WTC11 (cell line): ENCODE data around the gene NFAM1. TPM values are rescaled to one million over a fixed set of nuclear protein-coding genes. Genes with fewer than 3 reads are reported as not detected.

Source experiments
- ATAC-seq: fragments of 200-7000 bp; cut with Tn5 transposase; 2 replicates; pipeline ENCODE4 v1.10.0; 2021; ENCODE audit warnings: mild to moderate bottlenecking, moderate library complexity
- CTCF ChIA-PET: fragments of 300-600 bp; sonication (Branson Sonifier 250); formaldehyde crosslinking; loops from one replicate; lab custom pipeline; 2021; ENCODE audit warnings: antibody characterized with exemption; lab: Charles Lee
- POLR2A ChIA-PET: fragments of 350-600 bp; sonication (Branson Sonifier 250); formaldehyde crosslinking; loops from one replicate; lab custom pipeline; 2021; ENCODE audit warnings: antibody characterized with exemption; lab: Charles Lee
- DNase-seq: peaks from one replicate; pipeline ENCODE4 v3.0.0; 2021; ENCODE audit warnings: low spot score
- H3K27ac Mint-ChIP-seq: 2 replicates; pipeline ENCODE4 v1.8.0; 2021; ENCODE audit warnings: mixed read lengths
- H3K27me3 Mint-ChIP-seq: 2 replicates; pipeline ENCODE4 v1.8.0; 2021; ENCODE audit warnings: low read depth, mild to moderate bottlenecking, moderate library complexity, mixed read lengths
- H3K36me3 Mint-ChIP-seq: 2 replicates; pipeline ENCODE4 v1.8.0; 2021; ENCODE audit warnings: mixed read lengths
- H3K4me1 Mint-ChIP-seq: 2 replicates; pipeline ENCODE4 v1.8.0; 2022; ENCODE audit warnings: mixed read lengths
- H3K4me3 Mint-ChIP-seq: 2 replicates; pipeline ENCODE4 v1.8.0; 2021; ENCODE audit warnings: mild to moderate bottlenecking, moderate library complexity, mixed read lengths
- H3K9me3 Mint-ChIP-seq: 2 replicates; pipeline ENCODE4 v1.8.0; 2021; ENCODE audit warnings: mixed read lengths
- ETV6 ChIP-seq: sonication (generic); formaldehyde crosslinking; IDR thresholded peaks from 2 replicates; pipeline ENCODE4 v1.8.1; 2022; ENCODE audit warnings: mild to moderate bottlenecking, missing genetic modification reagents
- GABPB1 ChIP-seq: sonication (generic); formaldehyde crosslinking; IDR thresholded peaks from 2 replicates; pipeline ENCODE4 v1.8.1; 2023; ENCODE audit warnings: mild to moderate bottlenecking, missing genetic modification reagents
- JAZF1 ChIP-seq: fragments of 250-450 bp; sonication (Bioruptor Pico); IDR thresholded peaks from 2 replicates; pipeline ENCODE4 v1.9.0; 2021; ENCODE audit warnings: moderate library complexity, mild to moderate bottlenecking, inconsistent platforms
- NFATC4 ChIP-seq: fragments of 250-450 bp; sonication (Bioruptor Pico); IDR thresholded peaks from 2 replicates; pipeline ENCODE4 v1.9.0; 2021; ENCODE audit warnings: mild to moderate bottlenecking
- RELA ChIP-seq: sonication (generic); formaldehyde crosslinking; IDR thresholded peaks from 2 replicates; pipeline ENCODE4 v1.8.1; 2022; ENCODE audit warnings: missing genetic modification reagents, mild to moderate bottlenecking, borderline replicate concordance
- TEAD4 ChIP-seq: sonication (generic); formaldehyde crosslinking; IDR thresholded peaks from 2 replicates; pipeline ENCODE4 v1.8.0; 2022; ENCODE audit warnings: mild to moderate bottlenecking, missing genetic modification reagents
- ZNF232 ChIP-seq: sonication (generic); formaldehyde crosslinking; IDR thresholded peaks from 2 replicates; pipeline ENCODE4 v1.8.0; 2022; ENCODE audit warnings: mild to moderate bottlenecking, missing genetic modification reagents
- ZNF263 ChIP-seq: sonication (generic); formaldehyde crosslinking; IDR thresholded peaks from 2 replicates; pipeline ENCODE4 v1.8.1; 2022; ENCODE audit warnings: low read depth, mild to moderate bottlenecking, moderate library complexity, missing genetic modification reagents
- ZNF317 ChIP-seq: sonication (generic); formaldehyde crosslinking; IDR thresholded peaks from 2 replicates; pipeline ENCODE4 v1.8.1; 2023; ENCODE audit warnings: low read depth, mild to moderate bottlenecking, moderate library complexity, missing genetic modification reagents, borderline replicate concordance
- ZNF423 ChIP-seq: fragments of 250-450 bp; sonication (Bioruptor Pico); IDR thresholded peaks from 2 replicates; pipeline ENCODE4 v2.1.2; 2022; ENCODE audit warnings: mild to moderate bottlenecking, moderate library complexity
- total RNA-seq: library from RNA; stranded (reverse); gene quantifications from 3 replicates; pipeline ENCODE4 v1.2.3, GENCODE V29; 2021
- TF ChIP-seq, protein P1 (sequence below): sonication (generic); formaldehyde crosslinking; IDR thresholded peaks from 2 replicates; pipeline ENCODE4 v1.8.0; 2023; ENCODE audit warnings: mild to moderate bottlenecking, missing genetic modification reagents
- TF ChIP-seq, protein P2 (sequence below): sonication (generic); formaldehyde crosslinking; IDR thresholded peaks from 2 replicates; pipeline ENCODE4 v1.8.1; 2022; ENCODE audit warnings: low read depth, mild to moderate bottlenecking, moderate library complexity, missing genetic modification reagents, borderline replicate concordance
- TF ChIP-seq, protein P3 (sequence below): fragments of 250-450 bp; sonication (Bioruptor Pico); IDR thresholded peaks from 2 replicates; pipeline ENCODE4 v1.9.0; 2021; ENCODE audit warnings: moderate library complexity, mild to moderate bottlenecking, inconsistent platforms, borderline replicate concordance
- TF ChIP-seq, protein P4 (sequence below): sonication (generic); formaldehyde crosslinking; IDR thresholded peaks from 2 replicates; pipeline ENCODE4 v1.8.0; 2022; ENCODE audit warnings: mild to moderate bottlenecking, missing genetic modification reagents
- TF ChIP-seq, protein P5 (sequence below): sonication (generic); formaldehyde crosslinking; IDR thresholded peaks from 2 replicates; pipeline ENCODE4 v1.8.0; 2022; ENCODE audit warnings: missing genetic modification reagents

The NFAM1 gene
- total RNA-seq, 1 experiment from 2014 or later: 1.6 TPM

DNA sequence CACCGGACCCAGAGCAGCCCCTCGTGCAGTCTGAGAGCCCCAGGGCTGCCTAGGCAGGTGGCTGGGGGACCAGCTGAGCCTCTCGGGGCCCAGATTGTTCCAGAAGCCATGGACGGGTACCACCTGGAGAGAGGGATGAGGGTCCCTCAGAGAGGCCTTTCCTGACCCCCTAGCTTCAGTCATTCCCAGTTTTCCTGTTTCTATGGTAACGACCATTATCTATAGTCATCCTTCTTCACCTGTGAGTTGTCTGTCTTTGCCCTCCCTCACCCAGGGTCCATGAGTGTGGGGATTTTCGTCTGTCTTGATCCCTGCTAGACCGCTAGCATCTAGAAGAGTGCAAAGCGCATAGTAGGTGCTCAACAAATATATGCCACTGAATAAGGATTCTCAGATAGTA, 85.5 kb downstream of the NFAM1 start:
- Mint-ChIP-seq H3K36me3 (no peaks in the 10 kb centered on the region), H3K4me3 (no peak overlapping the region), H3K9me3 (peaks cover 3% of the 10 kb centered on the region; the same call in 1 of the 2 replicates), H3K4me1 (peaks cover 16% of the 10 kb centered on the region), H3K27ac (no peak overlapping the region), H3K27me3 (peaks cover 19% of the 10 kb centered on the region)
- POLR2A ChIA-PET: interaction anchor here (0.7 kb wide), 1 partner anchor 43 kb away, joined by 3 read pairs; no protein-coding TSS in a partner anchor
- DNase-seq (no peak), ATAC-seq (no peak)
- CTCF ChIA-PET: interaction anchor here (0.8 to 1.9 kb wide), 11 partner anchors 9 to 230 kb away, joined by 3 to 6 read pairs (median 4); no protein-coding TSS in a partner anchor
- TF ChIP-seq, protein P1, sequence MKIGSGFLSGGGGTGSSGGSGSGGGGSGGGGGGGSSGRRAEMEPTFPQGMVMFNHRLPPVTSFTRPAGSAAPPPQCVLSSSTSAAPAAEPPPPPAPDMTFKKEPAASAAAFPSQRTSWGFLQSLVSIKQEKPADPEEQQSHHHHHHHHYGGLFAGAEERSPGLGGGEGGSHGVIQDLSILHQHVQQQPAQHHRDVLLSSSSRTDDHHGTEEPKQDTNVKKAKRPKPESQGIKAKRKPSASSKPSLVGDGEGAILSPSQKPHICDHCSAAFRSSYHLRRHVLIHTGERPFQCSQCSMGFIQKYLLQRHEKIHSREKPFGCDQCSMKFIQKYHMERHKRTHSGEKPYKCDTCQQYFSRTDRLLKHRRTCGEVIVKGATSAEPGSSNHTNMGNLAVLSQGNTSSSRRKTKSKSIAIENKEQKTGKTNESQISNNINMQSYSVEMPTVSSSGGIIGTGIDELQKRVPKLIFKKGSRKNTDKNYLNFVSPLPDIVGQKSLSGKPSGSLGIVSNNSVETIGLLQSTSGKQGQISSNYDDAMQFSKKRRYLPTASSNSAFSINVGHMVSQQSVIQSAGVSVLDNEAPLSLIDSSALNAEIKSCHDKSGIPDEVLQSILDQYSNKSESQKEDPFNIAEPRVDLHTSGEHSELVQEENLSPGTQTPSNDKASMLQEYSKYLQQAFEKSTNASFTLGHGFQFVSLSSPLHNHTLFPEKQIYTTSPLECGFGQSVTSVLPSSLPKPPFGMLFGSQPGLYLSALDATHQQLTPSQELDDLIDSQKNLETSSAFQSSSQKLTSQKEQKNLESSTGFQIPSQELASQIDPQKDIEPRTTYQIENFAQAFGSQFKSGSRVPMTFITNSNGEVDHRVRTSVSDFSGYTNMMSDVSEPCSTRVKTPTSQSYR: no peak
- TF ChIP-seq ZNF423 (CRISPR knock-in tag): no peak
- TF ChIP-seq, protein P2, sequence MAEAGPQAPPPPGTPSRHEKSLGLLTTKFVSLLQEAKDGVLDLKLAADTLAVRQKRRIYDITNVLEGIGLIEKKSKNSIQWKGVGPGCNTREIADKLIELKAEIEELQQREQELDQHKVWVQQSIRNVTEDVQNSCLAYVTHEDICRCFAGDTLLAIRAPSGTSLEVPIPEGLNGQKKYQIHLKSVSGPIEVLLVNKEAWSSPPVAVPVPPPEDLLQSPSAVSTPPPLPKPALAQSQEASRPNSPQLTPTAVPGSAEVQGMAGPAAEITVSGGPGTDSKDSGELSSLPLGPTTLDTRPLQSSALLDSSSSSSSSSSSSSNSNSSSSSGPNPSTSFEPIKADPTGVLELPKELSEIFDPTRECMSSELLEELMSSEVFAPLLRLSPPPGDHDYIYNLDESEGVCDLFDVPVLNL (CRISPR knock-in tag): no peak
- TF ChIP-seq JAZF1 (CRISPR knock-in tag): no peak
- no peak for TF ChIP-seq NFATC4 (CRISPR knock-in tag)

DNA sequence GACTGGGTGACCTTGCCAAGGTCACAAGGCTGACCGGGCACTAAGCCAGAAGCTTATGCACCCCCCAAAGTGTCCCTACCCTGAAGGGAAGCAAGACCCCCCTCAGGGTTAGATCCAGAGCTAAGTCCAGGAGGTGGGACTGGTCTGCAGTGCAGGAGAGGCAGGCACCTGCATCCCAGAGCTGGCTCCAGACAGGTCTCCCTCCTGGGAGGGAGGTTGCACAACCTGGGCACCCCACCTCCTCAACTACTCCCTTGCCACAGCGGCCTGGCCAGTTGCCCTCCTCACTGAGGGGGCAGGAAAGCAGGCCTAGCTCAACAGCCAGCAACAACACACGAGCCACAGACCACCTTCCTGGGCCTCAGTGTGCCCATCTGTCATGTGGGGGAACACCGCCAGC, 86.7 kb downstream of the NFAM1 start:
- POLR2A ChIA-PET: interaction anchor here (0.8 kb wide), 1 partner anchor 9 kb away, joined by 3 read pairs; no protein-coding TSS in a partner anchor
- H3K27me3 Mint-ChIP-seq: peaks cover 19% of the 10 kb centered on the region
- TF ChIP-seq, protein P3, sequence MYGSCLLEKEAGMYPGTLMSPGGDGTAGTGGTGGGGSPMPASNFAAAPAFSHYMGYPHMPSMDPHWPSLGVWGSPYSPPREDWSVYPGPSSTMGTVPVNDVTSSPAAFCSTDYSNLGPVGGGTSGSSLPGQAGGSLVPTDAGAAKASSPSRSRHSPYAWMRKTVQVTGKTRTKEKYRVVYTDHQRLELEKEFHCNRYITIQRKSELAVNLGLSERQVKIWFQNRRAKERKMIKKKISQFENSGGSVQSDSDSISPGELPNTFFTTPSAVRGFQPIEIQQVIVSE: no peak
- TF ChIP-seq ZNF232 (no peak), TEAD4 (CRISPR knock-in tag) (no peak), ZNF317 (CRISPR knock-in tag) (no peak), NFATC4 (CRISPR knock-in tag) (no peak), GABPB1 (CRISPR knock-in tag) (no peak)
- TF ChIP-seq, all 79 proteins: peak for 0

DNA sequence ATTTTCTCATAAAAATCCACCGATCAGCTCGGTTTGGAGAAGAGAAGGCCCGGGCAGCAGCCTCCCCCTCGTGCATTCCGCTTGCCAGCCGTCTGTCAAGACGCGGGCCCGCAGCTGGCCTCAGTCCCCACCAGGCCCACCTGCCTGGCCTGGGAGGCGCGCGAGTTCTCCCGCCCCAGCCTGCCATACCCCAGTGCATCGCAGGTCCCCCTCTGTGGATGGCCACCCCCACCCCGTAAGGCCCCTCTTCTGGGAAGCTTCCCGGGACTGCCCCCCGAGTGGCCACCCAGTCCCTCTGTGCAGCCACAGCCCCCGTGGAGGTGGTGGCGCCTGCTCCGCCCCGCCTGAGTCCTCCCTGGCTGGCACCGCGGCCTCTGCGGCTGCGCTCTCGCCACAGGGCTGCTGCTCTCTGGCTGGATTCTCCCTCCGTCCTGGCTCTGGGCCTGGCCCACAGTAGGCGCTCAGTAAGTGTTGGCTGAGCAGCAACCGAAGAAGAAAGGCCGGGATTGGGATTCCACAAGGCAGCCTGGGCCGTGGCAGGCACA, 87.8 kb downstream of the NFAM1 start:
- Mint-ChIP-seq H3K36me3 (no peaks in the 10 kb centered on the region), H3K4me3 (peak overlapping the region; percentile 61), H3K9me3 (no peaks in the 10 kb centered on the region), H3K4me1 (peaks cover 25% of the 10 kb centered on the region), H3K27ac (no peak overlapping the region), H3K27me3 (peaks cover 19% of the 10 kb centered on the region)
- ChIA-PET POLR2A (no interaction called here), CTCF (interaction anchor here (0.9 to 2.1 kb wide), 7 partner anchors 9 to 175 kb away, joined by 3 to 9 read pairs (median 3); no protein-coding TSS in a partner anchor)
- ATAC-seq: peak; percentile 71
- peak; percentile 63 for DNase-seq
- TF ChIP-seq ETV6 (peak; percentile 35; the same call in 1 of the 2 replicates), ZNF263 (CRISPR knock-in tag) (peak; percentile 85), RELA (CRISPR knock-in tag) (no peak)
- TF ChIP-seq, protein P4, sequence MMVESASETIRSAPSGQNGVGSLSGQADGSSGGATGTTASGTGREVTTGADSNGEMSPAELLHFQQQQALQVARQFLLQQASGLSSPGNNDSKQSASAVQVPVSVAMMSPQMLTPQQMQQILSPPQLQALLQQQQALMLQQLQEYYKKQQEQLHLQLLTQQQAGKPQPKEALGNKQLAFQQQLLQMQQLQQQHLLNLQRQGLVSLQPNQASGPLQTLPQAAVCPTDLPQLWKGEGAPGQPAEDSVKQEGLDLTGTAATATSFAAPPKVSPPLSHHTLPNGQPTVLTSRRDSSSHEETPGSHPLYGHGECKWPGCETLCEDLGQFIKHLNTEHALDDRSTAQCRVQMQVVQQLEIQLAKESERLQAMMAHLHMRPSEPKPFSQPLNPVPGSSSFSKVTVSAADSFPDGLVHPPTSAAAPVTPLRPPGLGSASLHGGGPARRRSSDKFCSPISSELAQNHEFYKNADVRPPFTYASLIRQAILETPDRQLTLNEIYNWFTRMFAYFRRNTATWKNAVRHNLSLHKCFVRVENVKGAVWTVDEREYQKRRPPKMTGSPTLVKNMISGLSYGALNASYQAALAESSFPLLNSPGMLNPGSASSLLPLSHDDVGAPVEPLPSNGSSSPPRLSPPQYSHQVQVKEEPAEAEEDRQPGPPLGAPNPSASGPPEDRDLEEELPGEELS (CRISPR knock-in tag): 0 out of 2 replicates have a peak, but pooled peaks have one; percentile 21
- TF ChIP-seq, protein P3: no peak
- TF ChIP-seq, protein P5, sequence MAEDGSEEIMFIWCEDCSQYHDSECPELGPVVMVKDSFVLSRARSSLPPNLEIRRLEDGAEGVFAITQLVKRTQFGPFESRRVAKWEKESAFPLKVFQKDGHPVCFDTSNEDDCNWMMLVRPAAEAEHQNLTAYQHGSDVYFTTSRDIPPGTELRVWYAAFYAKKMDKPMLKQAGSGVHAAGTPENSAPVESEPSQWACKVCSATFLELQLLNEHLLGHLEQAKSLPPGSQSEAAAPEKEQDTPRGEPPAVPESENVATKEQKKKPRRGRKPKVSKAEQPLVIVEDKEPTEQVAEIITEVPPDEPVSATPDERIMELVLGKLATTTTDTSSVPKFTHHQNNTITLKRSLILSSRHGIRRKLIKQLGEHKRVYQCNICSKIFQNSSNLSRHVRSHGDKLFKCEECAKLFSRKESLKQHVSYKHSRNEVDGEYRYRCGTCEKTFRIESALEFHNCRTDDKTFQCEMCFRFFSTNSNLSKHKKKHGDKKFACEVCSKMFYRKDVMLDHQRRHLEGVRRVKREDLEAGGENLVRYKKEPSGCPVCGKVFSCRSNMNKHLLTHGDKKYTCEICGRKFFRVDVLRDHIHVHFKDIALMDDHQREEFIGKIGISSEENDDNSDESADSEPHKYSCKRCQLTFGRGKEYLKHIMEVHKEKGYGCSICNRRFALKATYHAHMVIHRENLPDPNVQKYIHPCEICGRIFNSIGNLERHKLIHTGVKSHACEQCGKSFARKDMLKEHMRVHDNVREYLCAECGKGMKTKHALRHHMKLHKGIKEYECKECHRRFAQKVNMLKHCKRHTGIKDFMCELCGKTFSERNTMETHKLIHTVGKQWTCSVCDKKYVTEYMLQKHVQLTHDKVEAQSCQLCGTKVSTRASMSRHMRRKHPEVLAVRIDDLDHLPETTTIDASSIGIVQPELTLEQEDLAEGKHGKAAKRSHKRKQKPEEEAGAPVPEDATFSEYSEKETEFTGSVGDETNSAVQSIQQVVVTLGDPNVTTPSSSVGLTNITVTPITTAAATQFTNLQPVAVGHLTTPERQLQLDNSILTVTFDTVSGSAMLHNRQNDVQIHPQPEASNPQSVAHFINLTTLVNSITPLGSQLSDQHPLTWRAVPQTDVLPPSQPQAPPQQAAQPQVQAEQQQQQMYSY: peak; percentile 40; the same call in 1 of the 2 replicates

More for the DNA sequence above, 86.7 kb downstream of the NFAM1 start:
- peaks cover 20% of the 10 kb centered on the region for H3K4me1 Mint-ChIP-seq
- no peak for DNase-seq
- no peak overlapping the region for H3K4me3 Mint-ChIP-seq
- H3K27ac Mint-ChIP-seq: no peak overlapping the region
- no peaks in the 10 kb centered on the region for H3K36me3 Mint-ChIP-seq
- no peak for ATAC-seq
- H3K9me3 Mint-ChIP-seq: peaks cover 2% of the 10 kb centered on the region; the same call in 1 of the 2 replicates
- CTCF ChIA-PET: interaction anchor here (0.9 to 2.1 kb wide), 8 partner anchors 8 to 176 kb away, joined by 3 to 9 read pairs (median 4); no protein-coding TSS in a partner anchor
